Stimulated activated CD4-positive, alpha-beta T cell treated with anti-CD3 and anti-CD28 coated beads, Interleukin-12 subunit alpha, Interleukin-12 subunit beta, amount 100 ng/mL, for 4 hours (primary cell): ENCODE data around the gene C1orf35.
A peak's percentile ranks its signal among the peaks of the same experiment; 100 is the strongest.

ENCODE experiments used
- DNase-seq: peaks from one replicate; pipeline ENCODE4 v3.0.0-alpha.2; 2020

C1orf35 gene

GRCh38 chr1:228102791-228103620 is at the start of gene C1orf35:
Gene C1orf35, minus strand, starts transcription at chr1:228103325. Its CDS starts 98 bp downstream, at chr1:228103227.
- peak; percentile 95 for DNase-seq

DNA sequence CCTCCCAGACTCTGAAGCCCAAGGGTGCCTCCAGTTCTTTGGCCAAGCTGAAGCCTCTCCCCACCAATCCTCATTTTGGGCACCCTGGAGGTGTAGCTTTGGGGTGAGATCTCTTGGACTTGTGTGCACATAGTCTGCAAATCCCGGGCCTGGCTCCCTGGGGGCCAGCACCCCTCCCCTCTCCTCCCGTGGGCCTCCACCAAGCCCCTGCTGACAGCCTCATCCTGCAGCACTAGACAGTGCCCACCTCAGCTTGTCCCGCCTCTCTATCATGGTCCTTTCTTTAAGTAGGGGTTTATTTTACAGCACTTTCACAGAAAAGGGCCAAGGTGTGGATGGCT is 49.8 kb upstream of the C1orf35 start:
- DNase-seq, result no peak

- no peak for DNase-seq
Measured at GRCh38 chr1:228152097-228152917, 49.2 kb upstream of the C1orf35 start.

GRCh38 chr1:228151180-228151925 is 48.2 kb upstream of the C1orf35 start:
- no peak for DNase-seq

- no peak for DNase-seq
Measured at GRCh38 chr1:228150461-228151179, 47.5 kb upstream of the C1orf35 start.

DNA sequence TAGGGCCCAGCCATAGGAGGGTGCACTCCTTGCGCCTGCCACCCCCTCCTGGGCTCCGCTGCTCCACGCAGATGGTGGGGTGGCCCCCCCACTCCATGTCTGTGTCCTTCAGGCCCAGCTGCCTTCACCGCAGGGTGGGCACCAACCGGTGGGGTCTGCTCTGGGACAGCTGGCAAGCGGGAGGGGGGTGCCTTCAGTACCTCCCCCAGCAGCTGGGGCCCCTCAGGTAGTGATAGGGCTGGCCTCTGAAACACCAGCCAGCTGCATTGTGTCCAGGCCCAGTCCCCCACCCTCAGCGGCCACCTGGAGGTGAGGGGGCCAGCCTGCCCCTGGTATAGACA is 47.0 kb upstream of the C1orf35 start:
- no peak for DNase-seq

GRCh38 chr1:228149406-228150119 is 46.4 kb upstream of the C1orf35 start, which contains the start of gene GJC2:
Gene GJC2, plus strand, starts transcription at chr1:228149930. Its CDS starts 7,829 bp downstream, at chr1:228157759.
- no peak for DNase-seq

GRCh38 chr1:228148935-228149405 is 45.8 kb upstream of the C1orf35 start:
- DNase-seq, result no peak

GRCh38 chr1:228148196-228148861 is 45.2 kb upstream of the C1orf35 start:
- no peak for DNase-seq

DNA sequence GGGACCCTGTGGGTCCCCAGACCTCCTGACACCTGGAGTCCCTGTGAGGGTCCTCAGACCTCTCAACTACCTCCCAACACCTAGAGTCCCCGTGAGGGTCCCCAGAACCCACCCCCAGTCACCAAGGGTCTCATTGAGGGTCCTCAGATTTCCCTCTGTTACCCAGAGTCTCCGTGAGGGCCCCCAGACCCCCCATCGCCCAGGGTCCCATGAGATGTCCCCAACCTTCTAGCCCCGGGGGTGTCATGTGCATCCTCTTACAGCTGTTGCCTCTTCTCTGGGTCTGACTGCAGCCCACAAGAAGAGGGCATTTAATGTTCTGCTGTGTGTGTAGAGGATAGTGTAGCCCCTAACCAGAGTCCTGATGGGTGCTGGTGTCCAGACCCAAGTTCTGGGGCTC is 44.6 kb upstream of the C1orf35 start:
- DNase-seq, result no peak

DNA sequence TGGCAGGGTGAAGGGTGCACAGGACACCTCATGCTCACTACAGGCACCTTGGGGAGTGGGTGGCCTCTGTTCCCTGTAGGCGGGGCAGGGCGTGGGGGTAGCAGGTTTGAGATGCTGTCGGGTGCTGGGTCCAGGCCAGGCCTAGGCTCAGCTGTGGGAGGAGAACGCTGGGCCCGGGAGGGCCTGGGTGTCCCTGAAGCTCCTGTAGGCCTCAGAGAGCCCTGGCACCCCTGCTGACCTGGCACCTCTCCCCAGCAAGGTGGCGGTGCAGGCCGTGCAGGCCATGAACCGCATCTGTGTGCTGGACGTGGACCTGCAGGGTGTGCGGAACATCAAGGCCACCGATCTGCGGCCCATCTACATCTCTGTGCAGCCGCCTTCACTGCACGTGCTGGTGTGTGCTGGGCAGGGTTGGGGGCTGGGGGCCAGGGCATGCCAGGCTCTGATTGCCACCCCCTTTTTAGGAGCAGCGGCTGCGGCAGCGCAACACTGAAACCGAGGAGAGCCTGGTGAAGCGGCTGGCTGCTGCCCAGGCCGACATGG is 44.1 kb upstream of the C1orf35 start:
- DNase-seq, result no peak

DNA sequence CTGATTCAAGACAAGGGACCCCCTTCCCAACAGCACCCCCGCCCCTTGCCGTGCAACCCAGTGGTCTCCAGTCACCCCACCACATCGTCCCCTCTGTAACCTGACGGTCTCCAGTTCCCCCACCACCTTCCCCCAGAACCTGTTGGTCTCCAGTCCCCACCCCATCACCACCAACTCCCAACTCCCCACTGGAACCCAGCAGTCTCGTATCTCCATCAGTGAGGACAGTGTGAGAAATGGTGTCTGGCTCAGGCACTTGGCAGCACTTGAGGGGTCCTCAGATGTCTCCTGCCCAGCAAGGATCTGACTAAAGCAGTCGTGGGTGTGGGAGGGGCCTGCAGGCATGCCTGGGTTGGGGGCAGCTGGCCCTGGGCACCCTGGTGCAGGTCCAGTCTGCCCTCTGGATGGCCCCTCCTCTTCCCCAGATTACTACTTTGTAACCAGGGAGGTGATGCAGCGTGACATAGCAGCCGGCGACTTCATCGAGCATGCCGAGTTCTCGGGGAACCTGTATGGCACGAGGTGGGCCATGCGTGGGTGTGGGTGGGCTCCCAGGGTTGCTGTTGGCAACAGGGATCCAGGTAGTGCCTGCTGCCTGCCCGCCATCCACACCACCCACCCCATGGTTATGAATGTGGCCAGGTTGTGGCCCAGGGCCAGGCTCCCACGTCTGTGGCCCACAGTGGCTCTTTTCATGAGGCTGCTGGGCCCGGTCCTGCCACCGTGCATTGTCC is 43.5 kb upstream of the C1orf35 start:
- DNase-seq, result no peak

GRCh38 chr1:228145463-228146416 is 42.6 kb upstream of the C1orf35 start:
- no peak for DNase-seq

GRCh38 chr1:228144993-228145343 is 41.8 kb upstream of the C1orf35 start:
- no peak for DNase-seq

DNA sequence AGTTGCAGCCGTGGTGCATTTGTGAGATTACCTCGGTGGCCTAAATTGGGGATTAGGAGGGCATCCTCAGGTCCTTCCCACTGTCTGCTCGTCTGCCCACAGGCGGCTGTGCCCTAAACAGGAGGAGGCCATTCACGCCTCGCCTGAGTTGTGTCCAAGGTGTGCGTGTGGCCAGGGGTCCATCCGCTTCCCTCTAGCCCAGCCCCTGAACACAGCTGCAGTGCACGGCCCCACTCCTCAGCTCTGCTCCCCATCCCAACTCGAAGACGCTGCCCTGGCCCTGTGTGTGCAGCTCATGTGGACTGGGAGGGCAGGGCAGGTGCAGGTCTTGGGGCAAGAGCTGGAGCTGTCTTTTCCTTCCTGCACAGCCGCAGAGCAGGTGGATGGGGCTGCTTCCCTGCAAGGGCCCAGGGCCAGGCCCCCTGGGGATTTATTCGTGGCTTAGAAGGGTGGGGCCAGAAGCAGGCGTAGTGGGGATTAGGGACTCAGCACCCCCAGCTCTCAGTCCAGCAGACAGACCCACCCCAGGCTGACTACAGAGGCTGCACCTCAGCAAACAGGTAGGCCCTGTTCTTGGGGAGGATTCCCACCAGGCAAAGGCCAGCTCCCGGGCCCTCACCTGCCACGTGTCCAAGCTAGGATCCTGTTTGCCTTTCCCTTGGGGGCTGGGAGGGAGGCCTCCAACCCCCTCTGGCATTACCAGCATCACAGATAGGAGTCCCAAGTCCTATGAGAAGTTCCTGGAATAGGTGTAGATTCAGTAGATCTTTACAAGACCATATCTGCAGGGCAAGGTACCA is 41.3 kb upstream of the C1orf35 start:
- no peak for DNase-seq

GRCh38 chr1:228143480-228144192 is 40.5 kb upstream of the C1orf35 start:
- DNase-seq, result no peak

DNA sequence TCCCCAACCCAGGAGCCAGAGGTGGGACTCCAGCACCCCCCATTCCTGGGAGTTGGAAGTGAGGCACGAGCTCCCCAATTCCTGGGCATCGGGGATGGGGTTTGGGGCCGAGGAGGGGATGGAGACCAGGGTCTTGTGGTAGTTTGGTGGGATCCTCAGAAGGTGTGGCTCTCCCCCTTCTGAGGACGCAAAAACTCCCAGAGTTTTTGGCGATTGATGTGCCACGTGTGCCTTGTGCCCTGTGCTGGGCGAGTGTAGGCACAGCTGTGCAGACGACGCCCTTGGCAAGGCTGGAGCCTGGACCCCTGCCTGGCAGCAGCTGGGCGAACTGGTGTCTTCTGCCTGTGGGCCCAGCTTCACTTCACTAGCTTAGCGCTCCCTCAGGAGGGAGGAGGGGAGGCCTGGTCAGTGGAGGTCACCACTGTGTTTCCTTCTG is 39.6 kb upstream of the C1orf35 start:
- DNase-seq, result no peak
